ENCODE measurements around the gene WFIKKN2. TPM values are rescaled to one million over a fixed set of nuclear protein-coding genes. Genes with fewer than 3 reads are reported as not detected.
"Not testable (repeated sequence)": the region's sequence is repeated elsewhere in the genome, so short reads cannot be mapped to it uniquely, and the experiment has no call there.

Gene WFIKKN2
- total RNA-seq, 1 experiment from 2014 or later, result not detected

GRCh38 chr17:50853781-50854180 lies 18.4 kb downstream of the WFIKKN2 start:
- DNase-seq (ENCODE audit: low read depth), result no peak

- no peak for DNase-seq (ENCODE audit: low read depth)
Observed at GRCh38 chr17:50855708-50856330, 20.4 kb downstream of the WFIKKN2 start.

- no peak for DNase-seq (ENCODE audit: low read depth)
Observed at GRCh38 chr17:50856431-50856830, 21.0 kb downstream of the WFIKKN2 start.

DNA sequence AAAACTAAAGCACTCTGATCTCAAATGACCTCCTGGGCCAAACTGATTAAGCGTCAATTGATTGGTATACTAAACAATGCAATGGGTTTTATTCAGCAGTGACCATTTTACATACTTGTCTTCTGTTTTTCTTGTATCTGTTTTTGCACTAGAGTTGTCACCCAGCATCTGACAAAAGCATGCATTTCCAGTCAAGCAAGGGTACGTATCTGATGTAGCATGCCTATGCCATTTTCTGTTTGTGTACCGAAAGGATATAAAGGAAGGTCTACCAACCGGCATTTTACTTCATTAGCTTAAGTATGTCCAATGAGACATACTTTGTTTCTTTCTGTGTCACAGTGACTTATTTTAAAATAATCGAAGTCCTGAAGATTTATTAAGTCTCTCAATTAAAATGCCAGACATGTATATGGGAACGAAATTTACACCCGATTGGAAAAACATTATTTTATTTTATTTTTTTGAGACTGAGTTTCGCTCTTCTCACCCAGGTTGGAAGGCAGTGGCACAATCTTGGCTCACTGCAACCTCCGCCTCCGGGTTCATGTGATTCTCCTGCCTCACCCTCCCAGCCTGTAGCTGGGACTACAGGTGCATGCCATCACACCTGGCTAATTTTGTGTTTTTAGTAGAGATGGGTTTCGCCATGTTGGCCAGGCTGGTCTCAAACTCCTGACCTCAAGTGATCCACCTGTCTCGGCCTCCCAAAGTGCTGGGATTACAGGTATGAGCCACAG lies 23.3 kb downstream of the WFIKKN2 start:
- no peak for DNase-seq (ENCODE audit: low read depth)

DNA sequence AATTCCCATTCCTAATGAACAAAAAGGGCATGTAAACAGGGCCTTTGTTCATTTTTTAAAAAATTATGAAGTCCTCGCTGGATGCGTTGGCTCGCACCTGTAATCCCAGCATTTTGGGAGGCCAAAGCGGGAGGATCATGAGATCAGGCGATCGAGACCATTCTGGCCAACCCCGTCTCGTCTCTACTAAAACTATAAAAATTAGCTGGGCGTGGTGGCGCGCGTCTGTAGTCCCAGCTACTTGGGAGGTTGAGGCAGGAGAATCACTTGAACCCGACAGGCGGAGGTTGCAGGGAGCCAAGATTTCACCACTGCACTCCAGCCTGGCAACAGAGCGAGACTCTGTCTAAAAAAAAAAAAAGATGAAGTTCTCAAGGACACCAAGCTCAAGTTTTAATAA lies 24.3 kb downstream of the WFIKKN2 start:
- not testable (repeated sequence) for DNase-seq (ENCODE audit: low read depth)

- no peak for DNase-seq (ENCODE audit: low read depth)
Observed at GRCh38 chr17:50861334-50861676, 25.9 kb downstream of the WFIKKN2 start.

DNA sequence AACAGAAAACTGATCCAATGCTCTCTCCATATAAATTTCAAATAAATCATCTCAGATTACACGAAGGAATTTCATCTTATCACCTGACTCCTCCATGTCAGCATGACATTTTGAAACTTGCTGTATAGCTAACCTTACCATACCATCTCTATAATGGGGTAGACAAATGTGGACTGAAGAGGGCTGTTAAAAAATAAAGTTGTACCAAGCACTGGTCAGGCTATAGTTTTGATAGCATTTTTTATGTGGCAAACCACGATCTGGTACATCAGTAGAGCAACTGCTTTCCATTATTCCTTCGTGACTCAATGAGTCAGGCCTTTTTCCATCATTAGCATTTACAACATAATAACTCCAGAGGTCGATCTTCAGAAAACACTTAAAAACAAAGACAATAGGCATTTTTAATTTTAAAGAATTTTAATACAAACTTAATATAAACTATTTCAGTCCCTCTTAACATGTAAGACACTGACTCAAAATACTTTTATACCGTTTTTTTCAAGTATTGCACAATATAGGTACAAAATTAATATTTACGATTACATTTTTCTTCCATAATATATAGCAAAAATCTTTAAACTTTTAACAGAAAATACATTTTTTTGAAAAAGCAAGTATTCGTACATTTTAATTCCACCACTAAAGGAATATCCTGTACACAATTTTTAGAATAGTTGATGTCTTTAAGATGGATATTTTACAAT lies 26.6 kb downstream of the WFIKKN2 start:
- no peak for DNase-seq (ENCODE audit: low read depth)

GRCh38 chr17:50863221-50863843 lies 27.9 kb downstream of the WFIKKN2 start:
- peak; percentile 27 for DNase-seq (ENCODE audit: low read depth)

DNA sequence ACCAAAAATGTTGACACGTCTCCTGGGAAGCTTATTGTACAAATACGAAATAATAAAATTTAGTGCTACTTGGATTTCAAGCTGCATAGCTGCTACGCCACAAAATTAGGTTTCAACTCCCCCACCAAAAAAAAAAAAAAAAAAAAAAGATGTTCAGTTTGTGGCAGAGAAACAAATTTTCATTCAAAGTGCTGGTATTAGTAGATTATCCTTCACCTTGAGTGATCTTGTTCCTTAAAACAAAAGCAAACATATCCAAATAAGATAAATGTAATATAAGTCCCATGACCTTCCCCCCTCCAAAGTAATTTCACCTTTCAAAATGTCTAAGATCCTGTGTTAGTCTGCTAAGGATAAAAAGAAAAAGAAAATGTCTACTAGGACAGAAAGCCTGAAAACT lies 28.5 kb downstream of the WFIKKN2 start:
- no peak for DNase-seq (ENCODE audit: low read depth)

DNA sequence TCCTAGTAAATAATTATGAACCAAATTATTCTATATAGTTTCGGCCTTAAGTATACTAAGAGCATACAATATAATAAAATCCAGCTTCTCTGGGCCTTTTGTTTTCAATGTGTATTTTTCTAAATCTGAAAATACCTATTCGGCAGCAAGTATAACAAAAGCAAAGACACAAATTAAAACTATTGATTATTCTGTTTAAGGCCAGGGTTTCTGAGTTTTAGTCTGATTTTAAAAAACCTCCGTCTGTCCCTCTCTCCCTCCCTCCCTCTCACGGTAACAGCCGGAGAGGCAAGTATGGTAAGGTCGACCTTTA lies 29.3 kb downstream of the WFIKKN2 start:
- DNase-seq (ENCODE audit: low read depth), result no peak

DNA sequence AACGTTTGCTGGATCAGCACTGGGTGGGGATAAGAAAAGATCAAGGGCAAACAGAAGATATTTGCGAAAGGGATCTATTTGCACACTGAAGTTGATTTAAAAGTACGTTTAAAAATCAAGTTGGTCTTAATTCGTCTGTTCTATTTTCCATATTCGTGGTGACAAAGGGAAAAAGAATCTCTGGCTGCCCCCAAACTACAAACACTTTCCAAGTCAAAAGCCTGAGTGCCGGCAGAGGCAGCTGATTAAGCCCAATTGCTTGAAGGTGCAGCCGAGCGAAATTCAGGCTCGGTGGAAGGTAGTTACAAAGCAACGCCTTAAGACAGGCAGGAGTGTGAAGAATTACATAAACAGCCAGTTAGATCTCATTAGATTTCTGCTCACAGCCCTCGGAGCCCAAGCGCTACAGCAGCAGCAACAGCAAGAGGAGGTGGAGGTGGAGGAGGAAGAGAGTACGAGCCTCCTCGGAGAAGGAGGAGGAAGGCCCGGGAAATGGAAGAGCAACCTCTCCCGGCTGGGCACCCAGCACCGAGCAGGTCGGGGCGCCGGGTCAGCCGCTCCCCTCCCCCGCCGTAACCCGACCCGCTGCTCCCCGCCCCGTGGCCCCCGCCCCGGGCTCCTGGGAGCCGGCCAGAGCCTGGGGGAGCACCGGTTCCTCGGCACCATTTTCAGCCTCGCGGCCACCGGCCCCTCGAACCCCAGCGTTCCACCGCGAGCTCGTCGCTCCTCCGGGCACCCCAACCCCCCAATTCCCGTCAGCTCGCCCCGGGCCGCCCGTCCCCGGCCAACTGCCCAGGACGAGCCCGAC lies 29.9 kb downstream of the WFIKKN2 start:
- peak; percentile 64 for DNase-seq (ENCODE audit: low read depth)

DNA sequence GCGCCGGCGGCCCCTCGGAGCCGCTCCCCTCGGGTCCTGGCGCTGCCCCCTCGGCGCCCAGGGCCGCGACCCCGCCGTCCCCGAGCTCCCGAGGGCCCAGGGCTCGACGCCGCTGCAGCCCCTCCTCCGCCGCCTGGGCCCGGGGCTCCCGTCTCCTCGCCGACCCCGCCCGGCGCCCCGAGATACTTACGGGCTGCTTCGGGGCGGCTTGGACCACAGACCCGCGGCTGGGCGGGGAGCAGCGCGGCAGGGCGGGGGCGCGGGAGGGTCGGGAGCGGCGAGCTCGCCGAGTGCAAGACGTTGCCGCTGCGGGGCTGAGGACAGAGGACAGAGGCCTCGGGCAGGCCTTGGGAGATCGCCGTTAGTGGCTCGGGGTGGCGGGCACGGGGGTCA lies 30.5 kb downstream of the WFIKKN2 start:
- no peak for DNase-seq (ENCODE audit: low read depth)

- peak; percentile 96 for DNase-seq (ENCODE audit: low read depth)
Observed at GRCh38 chr17:50866261-50866949, 31.0 kb downstream of the WFIKKN2 start, which contains the start of gene TOB1. Gene TOB1, minus strand, starts transcription at chr17:50866354. Its CDS starts 2,337 bp downstream, at chr17:50864017.

- DNase-seq (ENCODE audit: low read depth), result no peak
Observed at GRCh38 chr17:50866950-50867362, 31.6 kb downstream of the WFIKKN2 start.

DNA sequence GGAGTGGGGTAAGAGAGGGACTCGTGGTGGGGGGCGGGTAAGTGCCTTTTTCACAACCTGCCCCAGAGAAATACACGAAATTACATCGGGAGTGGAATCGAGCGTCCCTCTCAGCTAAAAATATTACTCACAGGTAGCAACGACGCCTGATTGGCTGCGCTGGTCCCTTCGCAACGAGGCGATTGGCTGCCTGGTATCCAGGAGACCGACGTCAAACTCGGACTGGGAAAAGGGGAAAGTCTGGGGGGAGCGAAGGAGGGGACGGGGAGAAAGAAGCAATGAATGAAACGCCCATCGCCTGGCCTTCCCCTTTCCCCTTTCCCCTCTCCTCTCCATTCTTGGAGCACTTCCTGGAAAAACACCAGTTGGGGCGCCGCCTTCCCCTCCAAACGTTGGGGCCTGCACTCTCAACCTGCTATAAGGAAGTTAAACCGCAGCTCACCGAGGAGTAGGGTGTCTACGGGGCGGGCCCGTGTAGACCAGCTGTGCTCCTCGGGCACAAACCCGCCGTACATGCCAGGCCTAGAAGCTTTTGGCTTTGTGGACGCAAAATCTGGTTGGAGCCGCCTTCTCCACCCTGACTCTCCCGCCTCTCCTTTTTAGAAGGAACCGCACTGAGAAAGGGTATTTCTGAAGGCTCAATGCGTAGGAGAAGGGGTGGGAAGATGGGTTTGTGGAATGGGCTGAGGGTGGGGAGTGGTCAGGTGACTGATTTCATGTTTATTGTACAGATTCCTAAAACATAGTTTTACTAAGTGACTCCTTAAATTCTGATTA lies 32.2 kb downstream of the WFIKKN2 start:
- peak; percentile 97 for DNase-seq (ENCODE audit: low read depth)

GRCh38 chr17:50868140-50868438 lies 32.7 kb downstream of the WFIKKN2 start:
- DNase-seq (ENCODE audit: low read depth), result no peak

- DNase-seq (ENCODE audit: low read depth), result no peak
Observed at GRCh38 chr17:50868602-50869001, 33.2 kb downstream of the WFIKKN2 start.

DNA sequence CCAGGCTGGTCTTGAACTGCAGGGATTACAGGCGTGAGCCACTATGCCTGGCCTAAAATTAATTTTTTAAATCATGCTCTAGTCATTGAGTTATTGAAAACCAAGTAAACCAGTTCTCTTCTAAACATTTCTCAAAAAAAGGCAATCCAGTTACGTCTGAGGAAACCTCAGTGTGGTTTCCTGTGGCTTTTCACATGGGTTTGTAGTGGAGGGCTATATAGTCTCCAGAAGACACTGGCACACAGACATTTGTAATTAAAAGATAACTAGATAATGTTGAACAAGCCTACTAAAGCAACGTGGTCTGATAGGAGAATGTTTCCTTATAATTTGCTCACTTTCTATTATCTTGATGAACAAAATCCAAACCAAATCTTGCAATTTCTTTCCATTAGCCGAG lies 36.0 kb downstream of the WFIKKN2 start:
- no peak for DNase-seq (ENCODE audit: low read depth)

GRCh38 chr17:50871898-50872297 lies 36.5 kb downstream of the WFIKKN2 start:
- DNase-seq (ENCODE audit: low read depth), result no peak

DNA sequence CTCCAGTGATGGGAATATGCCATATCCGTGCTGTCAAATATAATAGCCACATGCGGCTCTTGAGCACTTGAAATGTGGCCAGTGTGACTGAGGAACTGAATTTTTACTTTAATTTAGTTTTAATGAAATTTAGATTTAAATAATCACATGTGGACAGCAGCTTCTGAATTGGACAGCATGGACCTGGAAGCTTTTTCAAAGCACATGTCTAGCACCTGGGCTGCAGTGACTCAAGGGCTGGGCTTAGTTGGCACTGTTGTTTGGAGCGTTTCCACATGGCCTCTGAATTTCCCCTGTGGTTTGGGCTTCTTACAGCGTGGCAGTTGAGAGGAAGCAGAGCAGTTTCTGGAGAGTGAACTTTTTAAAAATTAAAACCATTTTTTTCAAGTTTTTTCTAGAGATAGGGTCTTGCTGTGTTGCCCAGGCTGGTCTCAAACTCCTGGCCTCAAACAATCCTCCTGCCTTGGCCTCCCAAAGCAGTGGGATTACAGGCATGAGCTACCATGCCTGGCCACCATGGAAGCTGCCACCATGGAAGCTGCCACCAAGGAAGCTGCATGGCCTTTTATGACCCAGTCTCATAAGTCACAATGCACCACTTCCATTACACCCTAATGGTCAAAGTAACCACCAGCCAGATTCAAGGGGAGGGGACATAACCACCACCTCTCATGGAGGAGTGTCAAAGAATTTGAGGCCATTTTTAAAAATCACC lies 37.5 kb downstream of the WFIKKN2 start:
- DNase-seq (ENCODE audit: low read depth), result peak; percentile 66
